Right ventricle myocardium superior (tissue), 1 donor: ENCODE results near the gene TRMT11. TPM values are rescaled to one million over a fixed set of nuclear protein-coding genes. Genes with fewer than 3 reads are reported as not detected.
"Not testable (repeated sequence)": the region's sequence is repeated elsewhere in the genome, so short reads cannot be mapped to it uniquely, and the experiment has no call there.

Experiments used
- ATAC-seq: fragments of 200-7000 bp; cut with Tn5 transposase; one replicate; pipeline ENCODE4 v1.9.1; 2020; ENCODE audit warnings: mild to moderate bottlenecking; ENCODE audit not compliant: poor library complexity
- DNase-seq: peaks from one replicate; pipeline ENCODE4 v3.0.0-alpha.2; 2020
- intact Hi-C: fragments of 100-400 bp; cut with DNase I; formaldehyde crosslinking; loops from one replicate; pipeline ENCODE4 v1.11.2; 2022
- total RNA-seq: library from RNA; stranded (reverse); fragmentation: NEBNext Ultra II Directional; extraction: Animal tissue kit (Norgen Biotek cat#: 25700); gene quantifications from one replicate; pipeline ENCODE4 v1.2.1, GENCODE V29; 2021
- donor health status: DM: no; HTN: yes; CAD: no; lungs with severe emphysema.

The TRMT11 gene
- total RNA-seq, 1 donor from 2014 or later = 13.5 TPM

- no peak for DNase-seq
- intact Hi-C loops = no loop called here
- no peak for ATAC-seq
These were observed 818 bp upstream of the TRMT11 start for GRCh38 chr6:125985522-125985921.

- DNase-seq = no peak
- ATAC-seq = no peak
- intact Hi-C loops = no loop called here
These were observed 400 bp upstream of the TRMT11 start for GRCh38 chr6:125985979-125986300.

- intact Hi-C loops = no loop called here
- ATAC-seq (peak; percentile 2), DNase-seq (no peak)
These were observed 782 bp downstream of the TRMT11 start for GRCh38 chr6:125987026-125987617.

- intact Hi-C loops = no loop called here
- ATAC-seq (no peak), DNase-seq (no peak)
These were observed 1.9 kb downstream of the TRMT11 start for GRCh38 chr6:125988280-125988679.

- ATAC-seq (no peak), DNase-seq (no peak)
- intact Hi-C loops = no loop called here
These were observed 3.3 kb downstream of the TRMT11 start for GRCh38 chr6:125989631-125990030.

GRCh38 chr6:125991653-125992052, 5.3 kb downstream of the TRMT11 start:
- intact Hi-C loops = no loop called here
- ATAC-seq = no peak
- no peak for DNase-seq

GRCh38 chr6:125994670-125995488, 8.5 kb downstream of the TRMT11 start:
- DNase-seq = no peak
- ATAC-seq = peak; percentile 72
- intact Hi-C loops = no loop called here

- ATAC-seq (peak; percentile 89), DNase-seq (peak; percentile 58)
- intact Hi-C loops = no loop called here
These were observed 9.7 kb downstream of the TRMT11 start for GRCh38 chr6:125995972-125996580.

GRCh38 chr6:126002755-126003679, 16.7 kb downstream of the TRMT11 start:
- ATAC-seq (no peak), DNase-seq (no peak)
- intact Hi-C loops = no loop called here

GRCh38 chr6:126007800-126008199, 21.5 kb downstream of the TRMT11 start:
- ATAC-seq (no peak), DNase-seq (no peak)
- intact Hi-C loops = no loop called here

GRCh38 chr6:126010040-126010439, 23.7 kb downstream of the TRMT11 start:
- ATAC-seq = no peak
- DNase-seq = no peak
- intact Hi-C loops = no loop called here

- no peak for DNase-seq
- intact Hi-C loops = no loop called here
- no peak for ATAC-seq
These were observed 29.5 kb downstream of the TRMT11 start for GRCh38 chr6:126015863-126016262.

- DNase-seq (no peak), ATAC-seq (no peak)
- intact Hi-C loops = no loop called here
These were observed 30.3 kb downstream of the TRMT11 start for GRCh38 chr6:126016591-126016990.

GRCh38 chr6:126017668-126018067, 31.3 kb downstream of the TRMT11 start:
- intact Hi-C loops = no loop called here
- ATAC-seq (no peak), DNase-seq (no peak)

- intact Hi-C loops = no loop called here
- ATAC-seq (no peak), DNase-seq (no peak)
These were observed 34.1 kb downstream of the TRMT11 start for GRCh38 chr6:126020305-126021050.

- ATAC-seq, intact Hi-C loops, DNase-seq: not testable (repeated sequence)
These were observed 37.1 kb downstream of the TRMT11 start for GRCh38 chr6:126023474-126023873.

- no peak for DNase-seq
- ATAC-seq = no peak
- intact Hi-C loops = no loop called here
These were observed 39.7 kb downstream of the TRMT11 start for GRCh38 chr6:126026001-126026400.

- DNase-seq = no peak
- intact Hi-C loops = no loop called here
- no peak for ATAC-seq
These were observed 41.3 kb downstream of the TRMT11 start for GRCh38 chr6:126027601-126028000.
